Endometrium (tissue), 2 donors: ENCODE results near the gene MT1H.
"Not testable (repeated sequence)": the region's sequence is repeated elsewhere in the genome, so short reads cannot be mapped to it uniquely, and the experiment has no call there.

ENCODE experiments used
- FAIRE-seq: peaks from 2 replicates; lab custom pipeline; 2012; peaks lifted over from hg19 to GRCh38; lab: Jason Lieb, UNC
- donor health status: control.
- donor health status: control.

Gene MT1H

GRCh38 chr16:56684926-56685590 lies 15.4 kb downstream of the MT1H start:
- FAIRE-seq, result no peak

- FAIRE-seq, result no peak
These were observed 17.1 kb downstream of the MT1H start for GRCh38 chr16:56686758-56687157.

- FAIRE-seq, result no peak
These were observed 19.1 kb downstream of the MT1H start for GRCh38 chr16:56688762-56689161.

GRCh38 chr16:56689171-56689570 lies 19.6 kb downstream of the MT1H start:
- FAIRE-seq, result no peak

- FAIRE-seq, result no peak
These were observed 21.0 kb downstream of the MT1H start for GRCh38 chr16:56690420-56691122.

GRCh38 chr16:56691885-56692284 lies 22.3 kb downstream of the MT1H start:
- FAIRE-seq, result no peak

GRCh38 chr16:56695246-56695645 lies 25.6 kb downstream of the MT1H start:
- FAIRE-seq, result no peak

- FAIRE-seq, result no peak
These were observed 28.0 kb downstream of the MT1H start for GRCh38 chr16:56697456-56698155.

GRCh38 chr16:56700195-56700594 lies 30.6 kb downstream of the MT1H start:
- no peak for FAIRE-seq

GRCh38 chr16:56700631-56701030 lies 31.0 kb downstream of the MT1H start:
- FAIRE-seq, result no peak

GRCh38 chr16:56701534-56701933 lies 31.9 kb downstream of the MT1H start:
- FAIRE-seq, result no peak

GRCh38 chr16:56702836-56703235 lies 33.2 kb downstream of the MT1H start:
- no peak for FAIRE-seq

GRCh38 chr16:56708525-56709442 lies 39.2 kb downstream of the MT1H start:
- no peak for FAIRE-seq

- FAIRE-seq, result no peak
These were observed 39.9 kb downstream of the MT1H start for GRCh38 chr16:56709443-56710040.

GRCh38 chr16:56710181-56710737 lies 40.6 kb downstream of the MT1H start:
- no peak for FAIRE-seq

- FAIRE-seq, result no peak
These were observed 42.2 kb downstream of the MT1H start for GRCh38 chr16:56711862-56712261.

- FAIRE-seq, result no peak
These were observed 44.2 kb downstream of the MT1H start for GRCh38 chr16:56713794-56714193.

- FAIRE-seq, result no peak
These were observed 45.5 kb downstream of the MT1H start for GRCh38 chr16:56715126-56715525.

GRCh38 chr16:56716761-56717160 lies 47.1 kb downstream of the MT1H start:
- FAIRE-seq, result no peak

- FAIRE-seq, result not testable (repeated sequence)
These were observed 47.9 kb downstream of the MT1H start for GRCh38 chr16:56717532-56717931.
